UCSD-AML1 (cell line): ENCODE measurements around the gene NLRC5.
A peak's percentile ranks its signal among the peaks of the same experiment; 100 is the strongest.
"Not testable (repeated sequence)": the region's sequence is repeated elsewhere in the genome, so short reads cannot be mapped to it uniquely, and the experiment has no call there.

Experiments used
- DNase-seq: peaks from one replicate; lab custom pipeline; 2025; ENCODE audit not compliant: unreplicated experiment; lab: John Stamatoyannopoulos, UW

The NLRC5 gene

DNA sequence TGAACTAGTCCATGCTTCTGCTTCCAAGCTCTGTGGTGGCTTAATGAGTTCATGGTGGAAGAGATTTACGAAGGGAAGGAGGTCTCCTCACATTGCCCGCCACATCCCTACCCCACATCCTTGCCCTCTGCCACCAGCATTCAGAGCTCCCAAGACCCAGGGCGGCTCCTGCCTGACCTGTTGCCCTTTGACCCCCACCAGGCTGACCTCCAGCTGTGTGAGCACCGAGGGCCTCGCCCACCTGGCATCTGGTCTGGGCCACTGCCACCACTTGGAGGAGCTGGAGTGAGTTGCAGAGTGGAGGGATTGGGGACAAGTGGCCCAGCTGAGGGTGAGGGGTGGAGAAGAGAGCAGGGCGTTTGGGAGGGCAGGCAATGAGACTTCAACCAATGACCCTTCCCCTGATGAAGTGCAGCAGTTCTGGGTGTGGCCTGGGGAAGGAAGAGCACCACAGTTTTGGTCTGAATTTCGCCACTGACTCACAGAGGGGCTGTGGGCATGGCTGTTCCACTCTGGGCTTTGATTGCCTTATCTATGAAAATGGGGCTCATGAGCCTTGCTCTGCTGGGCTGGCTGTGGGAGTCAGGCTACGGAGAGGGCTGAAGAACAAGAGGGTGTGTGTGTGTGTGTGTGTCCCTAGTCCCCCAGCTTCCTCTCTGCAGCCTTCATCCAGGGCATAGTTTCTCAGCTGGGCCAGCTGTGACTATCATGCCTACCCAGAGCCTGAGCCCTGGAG, 80.4 kb downstream of the NLRC5 start:
- no peak for DNase-seq

DNA sequence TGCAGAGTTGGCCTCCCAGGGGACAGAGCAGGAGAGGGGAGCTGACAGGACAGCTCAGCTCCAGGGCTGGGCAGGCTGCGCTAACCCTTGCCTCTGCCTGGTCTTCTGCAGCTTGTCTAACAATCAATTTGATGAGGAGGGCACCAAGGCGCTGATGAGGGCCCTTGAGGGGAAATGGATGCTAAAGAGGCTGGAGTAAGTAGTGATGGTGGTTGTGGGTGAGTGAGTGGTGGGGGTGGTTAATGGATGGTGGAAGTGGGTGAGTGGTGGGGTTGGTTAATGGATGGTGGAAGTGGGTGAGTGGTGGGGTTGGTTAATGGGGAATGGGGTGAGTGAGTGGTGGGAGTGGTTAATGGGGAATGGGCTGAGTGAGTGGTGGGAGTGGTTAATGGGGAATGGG, 81.1 kb downstream of the NLRC5 start:
- no peak for DNase-seq

DNA sequence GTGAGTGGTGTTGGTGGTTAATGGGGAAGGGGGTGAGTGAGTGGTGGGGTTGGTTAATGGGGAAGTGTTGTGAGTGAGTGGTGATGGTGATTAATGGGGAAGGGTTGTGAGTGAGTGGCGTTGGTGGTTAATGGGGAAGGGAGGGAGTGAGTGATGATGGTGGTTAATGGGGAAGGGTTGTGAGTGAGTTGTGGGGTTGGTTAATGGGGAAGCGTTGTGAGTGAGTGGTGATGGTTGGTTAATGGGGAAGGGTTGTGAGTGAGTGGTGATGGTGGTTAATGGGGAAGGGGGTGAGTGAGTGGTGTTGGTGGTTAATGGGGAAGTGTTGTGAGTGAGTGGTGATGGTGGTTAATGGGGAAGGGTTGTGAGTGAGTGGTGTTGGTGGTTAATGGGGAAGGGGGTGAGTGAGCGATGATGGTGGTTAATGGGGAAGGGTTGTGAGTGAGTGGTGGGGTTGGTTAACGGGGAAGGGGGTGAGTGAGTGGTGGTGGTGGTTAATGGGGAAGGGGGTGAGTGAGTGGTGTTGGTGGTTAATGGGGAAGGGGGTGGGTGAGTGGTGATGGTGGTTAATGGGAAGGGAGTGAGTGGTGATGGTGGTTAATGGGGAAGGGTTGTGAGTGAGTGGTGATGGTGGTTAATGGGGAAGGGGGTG, 81.8 kb downstream of the NLRC5 start:
- DNase-seq: not testable (repeated sequence)

DNA sequence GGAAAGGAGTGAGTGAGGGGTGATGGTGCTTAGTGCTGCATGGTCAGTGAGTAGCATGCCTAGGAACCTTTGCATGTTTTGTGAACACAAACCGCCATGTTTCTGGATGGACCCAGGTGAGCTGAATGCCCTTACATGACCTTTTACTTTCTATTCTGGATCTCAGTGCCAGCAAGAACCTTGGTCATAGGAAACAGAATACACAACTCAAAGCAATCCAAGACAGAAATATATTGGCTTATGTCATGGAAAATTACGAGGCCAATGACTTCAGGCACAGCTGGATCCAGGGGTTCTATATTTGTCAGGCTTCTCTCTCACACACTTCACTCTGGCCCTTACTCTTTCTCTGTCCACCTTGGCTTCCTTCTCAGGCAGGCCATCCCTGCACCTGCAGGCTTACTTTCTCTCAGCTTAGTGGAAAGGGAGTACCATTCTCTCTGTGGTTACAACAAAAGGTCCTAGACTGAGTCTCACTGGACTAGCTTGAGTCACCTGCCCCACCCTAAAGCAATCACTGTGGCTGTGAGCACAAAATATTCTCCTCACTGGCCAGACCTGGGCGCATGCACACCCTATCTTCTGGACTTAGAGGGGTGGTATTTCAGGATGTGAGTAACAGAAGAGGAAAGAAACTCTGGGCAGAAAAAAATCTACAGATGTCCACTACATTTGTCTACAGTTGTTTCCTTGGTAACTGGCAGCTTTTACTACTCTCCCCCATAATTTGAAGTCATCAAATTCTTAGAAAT, 82.7 kb downstream of the NLRC5 start:
- no peak for DNase-seq

DNA sequence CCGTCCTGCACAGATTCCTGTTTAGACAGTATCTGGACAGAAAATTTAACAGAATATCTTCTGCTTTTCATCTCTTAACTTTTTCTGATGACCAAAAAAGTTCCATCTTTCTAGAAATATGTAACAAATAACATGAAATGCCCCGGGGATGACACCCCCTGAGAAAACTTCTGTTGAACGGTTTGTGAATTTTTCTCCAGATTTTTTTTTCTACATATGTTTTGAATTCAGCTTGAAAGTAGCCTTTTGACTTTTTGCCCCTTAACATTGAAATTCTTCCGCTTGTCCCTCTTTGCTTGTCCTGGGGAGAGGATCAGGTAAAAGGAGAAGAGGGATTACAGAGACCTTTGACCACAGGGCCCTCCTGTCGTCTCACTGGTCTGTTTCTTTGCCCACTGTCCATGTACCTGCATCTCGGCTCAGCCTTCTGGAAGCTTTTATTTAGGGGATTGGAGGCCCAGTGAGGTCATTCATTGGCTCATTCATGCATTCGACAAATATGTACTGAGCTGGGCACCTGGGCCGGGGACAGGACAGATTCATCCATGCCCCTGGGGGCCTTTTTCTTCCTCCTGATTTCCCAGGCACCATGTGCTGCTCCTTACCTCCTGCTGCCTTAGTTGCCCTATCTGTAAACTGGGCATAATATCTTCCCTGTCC, 83.4 kb downstream of the NLRC5 start:
- DNase-seq: no peak

DNA sequence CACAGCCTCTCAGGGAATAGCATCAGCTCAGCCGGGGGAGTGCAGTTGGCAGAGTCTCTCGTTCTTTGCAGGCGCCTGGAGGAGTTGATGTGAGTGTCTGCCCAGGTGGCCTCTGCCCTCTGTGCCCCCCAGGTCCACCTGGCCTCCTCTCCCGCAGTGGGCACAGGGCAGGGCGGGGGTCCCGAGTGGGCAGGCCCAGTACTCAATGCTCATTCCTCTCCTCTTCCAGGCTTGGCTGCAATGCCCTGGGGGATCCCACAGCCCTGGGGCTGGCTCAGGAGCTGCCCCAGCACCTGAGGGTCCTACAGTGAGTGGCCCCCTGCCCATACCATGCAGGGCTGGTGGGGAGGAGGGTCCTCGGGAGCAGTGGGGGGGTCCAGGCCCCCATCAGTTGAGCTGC, 88.4 kb downstream of the NLRC5 start:
- DNase-seq: no peak

DNA sequence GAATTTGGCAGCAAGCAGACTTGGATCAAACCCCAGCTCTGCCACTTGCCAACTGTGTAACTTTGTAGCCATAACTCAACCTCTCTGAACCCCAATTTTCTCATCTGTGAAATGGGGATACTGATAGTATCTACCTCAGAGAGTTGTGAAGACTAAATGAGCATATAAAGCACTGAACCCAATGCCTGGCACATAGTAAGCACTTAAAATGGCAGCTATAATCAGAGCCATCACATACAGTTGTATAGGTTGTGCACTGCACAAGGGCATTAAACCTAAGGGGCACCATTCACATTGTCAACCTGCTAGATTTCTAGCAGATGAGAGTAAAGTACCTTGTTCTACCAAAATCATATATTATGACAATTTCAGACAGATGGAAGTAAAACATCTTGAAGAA, 92.4 kb downstream of the NLRC5 start:
- DNase-seq: no peak

DNA sequence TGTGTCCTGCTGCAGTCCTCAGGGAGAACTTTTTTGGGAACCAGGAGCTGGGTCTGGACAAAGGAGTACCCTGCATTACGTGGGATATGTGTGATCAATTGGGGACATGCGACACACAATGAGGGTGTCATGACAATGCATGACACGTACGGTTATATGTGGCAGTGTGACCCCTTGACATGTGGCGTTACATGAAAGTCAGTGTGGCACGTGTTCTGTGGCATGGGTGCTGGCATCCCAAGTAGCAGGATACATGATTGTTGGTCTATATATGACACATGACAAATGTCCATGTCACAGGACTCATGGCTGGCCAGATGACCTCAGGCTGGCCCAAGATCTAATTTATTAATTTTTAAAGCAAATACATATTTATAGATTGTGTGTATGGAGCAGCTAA, 93.3 kb downstream of the NLRC5 start:
- DNase-seq: no peak

DNA sequence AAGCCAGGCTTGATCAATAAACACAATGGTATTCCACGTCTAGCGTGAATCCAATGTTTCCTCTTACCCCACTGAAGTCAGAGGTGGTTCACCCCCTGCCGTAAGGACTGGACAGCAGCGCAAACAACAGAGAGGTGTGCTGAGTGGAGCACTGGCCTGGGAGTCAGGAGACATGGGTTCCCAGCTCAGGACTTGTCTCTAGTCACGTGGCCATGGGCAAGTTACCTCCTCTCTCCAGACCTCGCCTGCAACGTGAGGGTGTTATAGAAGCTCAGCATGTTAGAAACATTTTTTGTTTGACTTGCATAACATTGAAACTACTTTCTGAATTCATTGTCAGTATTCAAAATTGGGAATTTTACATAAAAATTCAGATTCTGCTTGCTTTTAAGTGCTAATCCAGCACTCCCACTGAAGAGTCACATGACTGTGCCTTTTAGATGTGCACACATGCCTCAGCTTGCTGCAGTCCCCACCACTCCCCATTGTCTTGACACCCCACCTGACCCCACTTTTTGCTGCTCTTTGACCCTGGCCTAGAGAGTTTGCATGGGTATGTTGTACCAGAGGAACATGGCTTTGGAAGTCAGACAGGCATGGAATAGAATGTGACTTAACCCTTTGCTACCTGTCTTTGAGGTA, 94.2 kb downstream of the NLRC5 start:
- DNase-seq: no peak

DNA sequence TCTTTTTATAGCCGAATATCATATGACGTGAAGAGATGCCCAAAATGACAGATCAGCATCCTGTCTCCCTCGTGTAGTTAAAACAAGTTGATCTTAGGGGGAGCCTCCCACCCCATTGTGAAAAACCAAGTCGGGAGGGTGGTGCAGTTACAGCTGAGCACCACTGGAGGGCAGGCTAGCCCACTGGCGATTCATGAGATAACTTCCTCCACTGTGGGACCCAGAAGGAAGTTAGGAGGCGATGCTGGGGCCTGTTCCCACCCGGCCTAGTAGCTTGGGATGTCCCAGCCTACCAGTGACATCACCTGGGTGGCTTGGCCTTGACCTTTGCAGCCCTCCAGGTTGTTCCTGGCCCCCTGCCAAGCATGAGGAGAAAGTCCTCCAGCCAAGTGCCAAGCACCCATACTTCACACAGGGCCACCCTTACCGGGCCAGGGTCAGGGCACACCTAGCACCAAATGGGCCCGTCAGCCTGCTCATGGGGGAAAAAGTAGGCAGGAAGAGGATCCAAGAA, 95.0 kb downstream of the NLRC5 start:
- DNase-seq: peak; percentile 73

DNA sequence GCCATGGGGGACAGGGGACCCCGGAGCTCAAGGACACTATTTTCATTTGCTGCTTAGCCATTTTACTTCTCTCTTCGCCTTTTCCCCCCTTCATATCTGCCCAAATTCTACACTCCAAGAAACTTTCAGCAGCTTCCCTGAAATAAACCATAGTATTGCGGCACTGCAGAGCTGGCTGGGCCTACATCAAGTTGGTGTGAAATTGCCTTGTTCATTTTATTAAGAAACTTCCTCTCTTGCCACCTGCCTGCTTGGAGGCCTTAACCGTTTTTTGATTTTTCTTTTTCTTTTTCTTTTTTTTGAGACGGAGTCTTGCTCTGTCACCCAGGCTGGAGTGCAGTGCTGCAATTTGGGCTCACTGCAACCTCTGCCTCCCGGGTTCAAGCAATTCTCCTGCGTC, 95.6 kb downstream of the NLRC5 start:
- no peak for DNase-seq

DNA sequence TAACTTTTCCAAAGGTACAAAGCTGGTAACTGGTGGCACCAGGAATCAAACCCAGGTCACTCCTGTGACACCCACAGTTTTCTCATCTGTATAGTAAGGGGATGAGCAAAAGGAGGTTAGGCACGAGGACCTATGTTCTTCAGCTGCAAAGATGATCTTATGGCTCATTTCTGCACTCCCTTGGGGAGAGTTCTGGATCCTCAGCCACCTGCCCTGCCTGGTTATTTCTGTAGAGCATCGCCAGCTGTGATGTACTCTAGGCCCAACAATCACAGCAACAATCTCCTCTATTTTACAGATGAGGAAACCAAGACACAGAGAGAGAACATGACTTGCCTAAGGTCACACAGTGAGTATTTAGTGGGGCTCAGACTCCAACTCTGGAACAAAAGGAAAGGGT, 97.6 kb downstream of the NLRC5 start:
- DNase-seq: no peak

DNA sequence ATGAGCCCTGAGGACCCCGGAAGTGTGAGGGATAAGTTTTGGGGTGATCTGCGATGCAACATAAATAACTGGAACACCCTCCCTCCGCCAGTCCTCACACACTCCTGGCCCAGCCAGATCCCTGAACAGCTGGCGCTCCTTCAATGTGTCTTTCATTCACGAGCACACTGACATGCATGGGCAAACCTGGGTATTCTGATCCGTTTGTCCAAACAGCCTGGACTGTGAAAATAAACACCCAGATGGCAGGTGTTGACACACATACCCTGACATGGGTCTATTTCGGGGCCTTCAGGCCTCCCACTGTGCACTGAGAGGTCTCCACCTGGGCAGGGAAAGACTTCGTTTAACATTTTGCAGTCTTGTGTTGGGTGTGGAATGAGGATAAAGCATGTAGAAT, 100.0 kb downstream of the NLRC5 start:
- no peak for DNase-seq

DNA sequence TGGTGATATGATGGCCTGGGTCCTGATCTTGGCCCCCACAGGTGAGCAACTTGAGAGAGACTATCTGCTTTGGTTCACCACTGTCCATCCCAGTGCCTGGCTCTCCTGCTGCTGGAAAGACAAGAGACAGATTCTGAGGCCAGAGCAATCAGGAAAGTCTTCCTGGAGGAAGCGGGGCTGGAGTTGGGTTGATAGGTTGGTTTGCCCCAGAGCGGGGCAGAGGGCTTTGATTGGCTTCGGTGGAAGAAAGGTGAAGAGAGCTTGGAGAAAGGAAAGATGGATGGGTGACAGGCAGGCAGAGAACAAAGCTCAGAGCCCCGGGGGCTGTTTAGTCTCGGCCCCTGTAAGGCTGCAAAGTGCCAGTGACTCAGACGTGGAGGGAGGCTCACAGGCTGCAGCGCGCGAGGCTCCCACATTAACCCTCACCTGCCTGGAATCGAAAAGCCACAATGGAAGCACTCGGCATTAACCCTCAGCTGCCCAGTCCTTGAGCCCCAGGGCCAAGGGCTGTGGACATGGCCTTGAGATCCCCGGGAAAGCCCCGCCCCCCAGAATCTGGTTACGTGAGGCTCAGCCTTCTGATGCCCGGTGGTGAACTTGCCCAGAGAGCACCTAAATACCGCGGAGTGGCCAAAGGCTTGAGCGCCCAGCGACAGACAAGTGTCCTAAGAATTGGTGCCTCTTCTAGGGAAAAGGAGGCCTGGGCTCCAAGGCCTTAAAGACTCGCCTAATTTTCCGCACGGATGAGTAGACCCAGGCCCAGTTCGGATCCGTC, 102.0 kb downstream of the NLRC5 start:
- DNase-seq: no peak

DNA sequence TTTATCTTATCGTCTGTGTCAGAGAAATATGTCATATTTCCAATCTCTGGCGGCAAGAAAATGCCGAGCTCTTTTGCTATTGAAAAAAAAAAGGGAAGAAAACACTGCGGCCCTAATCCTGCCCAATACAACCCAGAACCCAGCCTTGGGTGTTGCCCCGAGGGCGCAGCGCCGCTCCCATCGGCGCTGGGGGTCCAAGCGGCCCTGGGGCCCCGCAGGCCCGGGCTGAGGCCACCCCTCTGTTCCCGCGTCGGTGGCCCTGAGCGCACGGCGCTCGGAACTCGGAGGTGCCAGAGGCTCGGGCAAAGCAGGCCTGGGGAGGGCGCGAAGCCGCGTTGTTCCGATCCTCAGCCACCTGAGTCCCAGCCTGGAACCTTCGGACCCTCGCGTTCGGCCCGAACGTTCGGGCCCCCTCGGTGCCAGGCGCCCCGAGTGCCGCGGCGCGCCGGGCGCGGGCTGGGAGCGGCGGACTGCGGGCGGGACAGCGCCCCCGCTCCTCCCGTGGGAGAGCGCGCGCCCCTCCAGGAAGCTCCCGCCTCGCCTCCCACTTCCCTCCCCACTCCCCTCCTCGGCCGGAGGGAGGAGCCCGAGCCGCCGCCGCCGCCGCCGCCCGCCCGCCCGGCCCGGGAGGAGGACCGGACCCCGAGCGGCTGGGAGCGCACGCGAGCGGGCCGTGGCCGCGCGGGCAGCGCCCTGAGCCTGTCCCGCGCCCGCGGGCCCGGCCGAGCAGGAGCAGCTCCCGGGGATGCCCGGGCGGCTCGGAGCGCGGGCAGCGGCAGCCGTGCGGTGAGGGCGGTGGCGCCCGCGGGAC, 102.8 kb downstream of the NLRC5 start, which contains the start of gene CPNE2:
Gene CPNE2 (plus strand): TSS at position 609 of the 811 bp plus-strand sequence. CDS start 18,160 bp downstream, outside the sequence.
- peak; percentile 69 for DNase-seq

DNA sequence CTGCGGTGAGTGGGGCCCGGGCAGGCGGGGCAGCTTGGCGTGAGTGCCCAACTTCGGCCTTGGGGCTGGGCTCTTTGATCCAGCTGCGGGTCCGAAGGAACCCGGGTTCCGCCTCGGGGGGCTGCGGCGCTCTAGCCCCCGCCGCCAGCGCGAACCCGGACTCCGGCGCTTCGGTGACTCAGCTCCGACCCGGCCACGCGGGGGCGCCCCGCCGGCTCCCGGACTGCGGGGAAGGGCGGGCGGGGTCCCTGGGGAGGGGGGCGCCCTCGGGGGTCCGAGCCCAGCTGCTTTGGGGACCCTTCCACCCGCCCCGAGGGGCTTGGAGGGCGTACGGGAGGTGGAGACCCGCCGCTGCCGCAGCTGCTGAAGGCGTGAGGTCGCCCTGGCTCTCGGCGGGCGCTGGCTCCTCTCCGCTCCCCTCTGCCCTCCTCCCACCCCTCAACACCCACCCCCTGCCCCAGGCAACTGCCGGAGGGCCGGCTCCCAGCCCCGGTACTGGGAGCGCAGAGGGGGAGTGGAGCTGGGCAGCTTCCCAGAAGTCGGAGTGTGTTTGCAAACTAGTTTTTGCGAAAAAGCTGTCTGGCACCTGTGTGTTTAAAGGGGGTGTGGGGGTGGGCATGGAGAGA, 103.5 kb downstream of the NLRC5 start:
- DNase-seq: peak; percentile 67

DNA sequence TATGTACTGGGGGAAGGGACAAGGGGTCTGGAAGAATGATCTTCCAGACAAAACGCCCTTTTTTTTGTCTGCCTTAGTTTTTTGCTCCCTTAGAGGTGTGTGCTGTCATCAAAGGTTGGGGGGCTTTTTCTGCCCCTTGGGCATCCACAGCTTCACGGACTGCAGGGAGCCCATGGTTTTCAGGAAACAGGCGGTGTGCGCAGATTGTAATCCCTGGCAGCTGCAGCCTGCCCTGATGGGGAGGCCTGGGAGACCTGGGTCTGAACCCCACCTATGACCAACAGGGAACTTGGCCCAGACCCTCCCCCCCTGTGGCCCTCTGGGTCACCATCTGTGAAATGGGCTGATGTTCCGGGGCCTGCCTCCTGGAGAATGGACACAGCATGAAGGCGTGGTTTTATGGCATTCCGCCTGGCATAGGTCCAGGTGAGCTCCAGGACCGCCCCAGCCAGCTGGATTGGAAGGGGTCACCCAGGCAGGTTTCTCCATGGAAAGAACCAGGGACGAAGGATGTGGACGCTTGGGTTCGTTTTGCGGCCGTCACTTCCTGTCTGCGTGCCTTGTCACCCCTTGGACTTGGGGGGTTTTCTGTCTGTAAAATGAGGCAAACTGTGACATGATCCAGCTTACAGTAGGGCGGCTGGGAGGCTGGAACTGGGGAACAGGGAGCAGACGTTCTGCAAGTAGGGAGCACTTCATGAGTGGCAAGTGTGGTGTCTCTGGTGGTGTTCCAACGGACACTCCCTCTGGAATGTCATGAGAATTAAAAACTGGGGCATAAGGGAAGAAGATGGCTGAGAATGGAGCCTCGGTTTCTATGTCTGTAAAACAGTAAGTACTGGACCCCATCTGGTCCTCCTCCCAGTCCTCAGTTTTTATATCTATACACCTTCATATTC, 104.6 kb downstream of the NLRC5 start:
- no peak for DNase-seq

DNA sequence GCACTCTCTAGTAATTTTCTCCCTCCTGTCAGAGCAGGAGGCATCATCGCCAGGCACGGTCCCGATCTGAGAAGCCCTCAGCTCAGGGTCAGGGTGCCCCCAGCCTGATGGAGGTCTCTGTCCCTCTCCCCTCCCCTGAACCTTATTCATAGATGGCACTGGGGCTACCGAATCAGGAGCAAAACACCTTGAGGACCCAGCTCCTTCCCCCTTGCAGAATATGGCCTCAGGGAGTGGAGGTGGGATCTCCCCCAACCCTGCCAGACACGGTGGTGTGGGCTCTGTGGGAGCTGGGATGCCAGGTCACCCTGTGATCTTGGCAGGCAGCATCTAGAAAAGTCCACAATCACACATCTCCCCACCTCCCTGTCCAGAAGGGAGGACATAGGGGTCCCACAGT, 105.6 kb downstream of the NLRC5 start:
- no peak for DNase-seq
